GM21515 (cell line): Measurements from ENCODE around the gene TMEM243.
"Not testable (repeated sequence)": the region's sequence is repeated elsewhere in the genome, so short reads cannot be mapped to it uniquely, and the experiment has no call there.

Source experiments
- ATAC-seq: cut with Tn5 transposase; IDR thresholded peaks from one replicate; pipeline ENCODE4 v1.9.1; 2021; ENCODE audit not compliant: unreplicated experiment

TMEM243 gene, protein sequence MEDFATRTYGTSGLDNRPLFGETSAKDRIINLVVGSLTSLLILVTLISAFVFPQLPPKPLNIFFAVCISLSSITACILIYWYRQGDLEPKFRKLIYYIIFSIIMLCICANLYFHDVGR

DNA sequence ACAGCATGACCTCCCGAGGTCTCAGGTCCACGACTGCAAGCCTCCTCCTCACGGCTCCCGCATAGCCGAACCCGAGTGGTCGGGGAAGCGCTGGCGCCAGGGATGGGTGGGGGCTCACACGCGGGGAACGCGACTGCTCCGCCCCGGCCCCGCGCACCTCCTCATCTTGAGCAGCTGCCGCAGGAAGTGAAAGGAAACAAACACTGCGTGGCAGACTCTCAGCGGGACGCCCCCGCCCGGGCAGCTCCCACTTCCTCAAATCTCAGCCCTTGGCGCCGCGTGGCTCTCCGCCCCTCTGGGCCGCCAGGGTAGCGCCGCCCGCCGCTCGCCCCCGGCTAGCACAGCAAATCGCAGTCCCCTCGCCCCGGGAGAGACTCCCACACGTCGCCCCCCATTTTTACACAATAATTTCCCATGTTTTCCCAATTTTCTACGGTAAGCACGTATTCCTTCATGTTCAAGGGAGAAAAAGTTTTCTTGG lies at the start of gene TMEM243:
TSS of gene TMEM243 (minus strand) at position 188 of the 481 bp plus-strand sequence. CDS start 229 bp downstream, outside the sequence.
- peak; percentile 54 for ATAC-seq

DNA sequence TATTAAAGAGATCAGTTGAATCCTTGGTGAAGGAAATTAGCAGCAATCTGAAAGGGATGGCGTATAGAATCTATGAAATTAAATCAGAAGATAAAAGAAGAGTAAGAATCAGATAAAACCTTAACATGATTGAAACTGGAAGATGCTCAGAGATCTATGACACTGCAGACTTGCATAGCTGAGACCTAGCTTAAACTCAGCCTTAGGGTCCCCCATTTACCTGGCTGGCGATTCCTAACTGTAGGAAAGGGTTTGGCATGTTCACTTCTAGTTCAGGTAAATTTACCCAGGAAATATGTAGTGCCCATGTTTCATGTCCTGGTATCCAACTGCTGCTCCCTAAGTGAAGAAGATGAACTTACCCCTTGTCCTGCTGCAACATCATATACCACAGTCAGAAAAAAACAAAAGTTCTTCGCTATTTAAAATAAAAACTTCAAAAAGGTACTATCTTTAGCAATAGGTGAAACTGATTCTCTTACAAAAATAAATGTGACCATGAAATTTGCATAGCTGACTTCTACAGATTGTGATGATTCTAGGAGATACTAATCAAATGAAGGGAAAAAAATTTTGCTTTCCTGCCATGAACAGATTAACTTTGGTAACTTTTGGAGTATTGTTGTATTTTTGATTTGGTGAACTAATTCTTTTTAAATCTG lies 47.8 kb upstream of the TMEM243 start:
- peak; percentile 85 for ATAC-seq

DNA sequence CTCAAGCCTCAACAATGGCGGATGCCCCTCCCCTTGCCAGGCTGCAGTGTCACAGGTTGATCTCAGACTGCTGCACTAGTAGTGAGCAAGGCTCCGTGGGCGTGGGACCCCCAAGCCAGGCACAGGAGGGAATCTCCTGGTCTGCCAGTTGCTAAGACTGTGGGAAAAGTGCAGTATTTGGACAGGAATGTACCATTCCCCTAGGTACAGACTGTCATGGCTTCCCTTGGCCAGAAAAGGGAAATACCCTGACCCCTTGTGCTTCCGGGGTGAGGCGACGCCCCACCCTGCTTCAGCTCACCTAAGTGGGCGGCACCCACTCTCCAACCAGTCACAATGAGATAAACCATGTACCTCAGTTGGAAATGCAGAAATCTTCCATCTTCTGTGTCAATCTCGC lies 44.0 kb upstream of the TMEM243 start:
- ATAC-seq, result no peak

DNA sequence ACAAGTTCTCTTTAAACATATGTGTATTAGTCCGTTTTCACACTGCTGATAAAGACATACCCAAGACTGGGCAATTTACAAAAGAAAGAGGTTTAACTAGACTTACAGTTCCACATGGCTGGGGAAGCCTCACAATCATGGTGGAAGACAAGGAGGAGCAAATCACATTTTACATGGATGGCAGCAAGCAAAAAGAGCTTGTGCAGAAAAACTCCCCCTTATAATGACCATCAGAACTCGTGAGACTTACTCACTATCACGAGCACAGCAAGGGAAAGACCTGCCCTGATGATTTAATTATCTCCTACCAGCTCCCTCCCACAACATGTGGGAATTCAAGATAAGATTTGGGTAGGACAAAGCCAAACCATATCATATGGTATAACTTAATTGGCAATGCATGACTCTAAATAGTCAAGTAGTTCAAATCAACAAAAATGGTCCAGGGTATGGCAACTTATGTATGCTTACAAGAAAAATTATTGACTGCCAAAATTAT lies 34.1 kb upstream of the TMEM243 start:
- ATAC-seq, result no peak

DNA sequence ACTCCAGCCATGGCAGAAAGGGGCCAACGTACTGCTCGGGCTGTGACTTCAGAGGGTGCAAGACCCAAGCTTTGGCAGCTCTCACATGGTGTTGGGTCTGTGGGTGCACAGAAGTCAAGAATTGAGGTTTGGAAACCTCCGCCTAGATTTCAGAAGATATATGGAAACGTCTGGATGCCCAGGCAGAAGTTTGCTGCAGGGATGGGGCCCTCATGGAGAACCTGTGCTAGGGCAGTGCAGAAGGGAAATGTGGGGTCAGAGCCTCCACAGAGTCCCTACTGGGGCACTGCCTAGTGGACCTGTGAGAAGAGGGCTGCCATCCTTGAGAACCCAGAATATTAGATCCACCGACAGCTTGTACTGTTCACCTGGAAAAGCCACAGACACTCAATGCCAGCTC lies 26.1 kb upstream of the TMEM243 start:
- ATAC-seq, result not testable (repeated sequence)

DNA sequence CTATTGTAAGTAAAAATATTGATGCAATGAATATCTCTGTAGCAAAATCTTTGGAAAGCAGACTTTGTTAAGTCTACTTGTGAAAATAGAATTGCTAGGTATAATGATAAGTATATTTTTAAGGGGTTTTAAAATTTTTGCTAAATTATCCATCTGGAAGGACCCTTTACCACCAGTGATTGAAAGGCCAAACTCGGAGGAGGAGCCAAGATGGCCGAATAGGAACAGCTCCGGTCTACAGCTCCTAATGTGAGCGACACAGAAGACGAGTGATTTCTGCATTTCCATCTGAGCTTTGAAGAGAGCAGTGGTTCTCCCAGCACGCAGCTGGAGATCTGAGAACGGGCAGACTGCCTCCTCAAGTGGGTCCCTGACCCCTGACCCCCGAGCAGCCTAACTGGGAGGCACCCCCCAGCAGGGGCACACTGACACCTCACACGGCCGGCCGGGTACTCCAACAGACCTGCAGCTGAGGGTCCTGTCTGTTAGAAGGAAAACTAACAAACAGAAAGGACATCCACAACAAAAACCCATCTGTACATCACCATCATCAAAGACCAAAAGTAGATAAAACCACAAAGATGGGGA lies 19.0 kb upstream of the TMEM243 start:
- not testable (repeated sequence) for ATAC-seq

DNA sequence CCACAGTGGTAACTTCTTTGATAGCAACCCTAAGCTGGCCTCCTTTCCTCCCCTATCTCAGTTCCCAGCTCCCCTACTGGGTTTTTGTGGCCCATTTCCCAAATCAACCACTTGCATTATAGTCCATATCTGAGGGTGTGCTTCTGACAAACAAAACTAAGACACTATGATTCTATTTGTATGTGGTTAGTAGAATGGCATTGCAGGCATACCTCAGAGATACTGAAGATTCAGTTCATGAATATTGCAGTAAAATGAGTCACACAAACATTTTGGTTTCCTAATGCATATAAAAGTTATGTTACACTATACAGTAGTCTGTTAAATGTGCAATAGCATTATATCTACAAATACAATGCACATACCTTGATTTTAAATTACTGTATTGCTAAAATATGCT lies 15.4 kb upstream of the TMEM243 start:
- no peak for ATAC-seq

DNA sequence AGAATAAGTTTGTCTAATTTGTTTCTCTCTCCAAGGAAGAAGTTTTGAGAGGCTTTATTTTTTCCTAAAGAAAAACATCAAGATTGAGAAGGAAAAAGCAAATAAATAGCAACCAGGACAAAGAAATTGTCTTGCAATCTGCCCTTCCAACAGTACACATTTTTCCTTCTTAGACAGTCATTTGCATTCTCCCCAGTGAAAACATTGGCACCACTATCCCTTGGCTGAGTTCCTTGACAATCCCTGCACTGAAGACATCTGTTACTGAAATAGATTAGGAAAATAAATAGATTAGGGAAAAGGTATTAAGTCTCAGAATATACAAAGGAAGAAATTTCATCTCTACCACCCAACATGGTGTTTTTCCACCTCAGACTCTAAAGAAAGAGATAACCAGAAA lies 12.2 kb upstream of the TMEM243 start:
- no peak for ATAC-seq

DNA sequence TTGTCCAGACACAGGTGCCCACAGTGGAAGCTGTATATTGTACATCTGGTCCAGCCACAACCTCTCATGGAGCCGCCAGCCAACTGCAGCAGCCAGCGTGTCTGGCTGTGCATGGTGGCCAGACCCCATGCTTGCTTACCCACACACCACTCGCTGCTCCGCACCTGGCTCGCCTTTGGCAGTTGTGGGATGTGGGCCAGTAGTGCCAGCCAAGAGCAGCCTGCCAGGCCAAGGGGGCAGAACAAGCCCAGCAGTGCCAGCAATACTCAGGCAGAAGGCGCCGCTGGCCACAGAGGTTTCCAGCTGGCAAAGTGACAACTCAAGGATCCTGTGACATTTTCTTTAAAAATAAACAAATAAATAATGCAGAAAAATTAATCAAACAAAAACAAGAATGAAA lies 11.7 kb upstream of the TMEM243 start:
- ATAC-seq, result no peak

DNA sequence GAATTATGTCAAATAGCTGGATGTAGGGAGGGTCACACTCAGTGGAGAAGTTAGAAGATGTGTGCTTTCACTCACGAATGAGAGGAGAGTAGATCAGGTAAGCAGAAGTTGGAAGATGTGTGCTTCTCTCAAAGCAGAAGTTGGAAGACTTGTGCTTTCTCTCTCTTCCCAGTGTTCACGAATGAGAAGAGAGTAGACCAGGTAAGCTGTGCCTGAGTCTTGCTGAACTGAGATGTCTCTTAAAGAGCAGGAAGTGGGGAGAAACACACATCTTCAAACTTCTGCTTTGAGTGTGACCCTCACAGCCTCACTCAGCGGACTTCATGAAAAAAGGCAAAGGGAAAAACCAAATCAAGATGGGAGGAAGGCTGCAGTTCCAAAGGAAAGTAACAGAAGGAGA lies 7.0 kb upstream of the TMEM243 start:
- peak; percentile 59 for ATAC-seq

DNA sequence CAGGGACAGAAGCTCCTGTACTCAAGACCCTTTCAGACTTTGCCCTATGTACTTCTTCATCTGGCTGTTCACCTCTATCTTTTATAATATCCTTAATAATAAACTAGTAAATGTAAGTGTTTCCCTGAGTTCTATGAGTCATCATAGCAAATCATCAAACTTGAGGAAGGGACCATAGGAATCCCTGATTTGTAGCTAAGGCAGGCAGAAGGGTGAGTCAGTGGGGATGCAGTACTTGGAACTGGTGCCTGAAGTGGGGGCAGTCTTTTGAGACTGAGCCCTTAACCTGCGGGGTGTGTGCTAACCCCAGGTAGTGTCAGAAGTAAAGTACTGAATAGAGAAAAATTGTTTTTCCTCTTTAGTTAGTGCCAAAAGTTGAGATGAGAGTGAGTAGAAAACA lies 6.2 kb upstream of the TMEM243 start:
- ATAC-seq, result no peak

DNA sequence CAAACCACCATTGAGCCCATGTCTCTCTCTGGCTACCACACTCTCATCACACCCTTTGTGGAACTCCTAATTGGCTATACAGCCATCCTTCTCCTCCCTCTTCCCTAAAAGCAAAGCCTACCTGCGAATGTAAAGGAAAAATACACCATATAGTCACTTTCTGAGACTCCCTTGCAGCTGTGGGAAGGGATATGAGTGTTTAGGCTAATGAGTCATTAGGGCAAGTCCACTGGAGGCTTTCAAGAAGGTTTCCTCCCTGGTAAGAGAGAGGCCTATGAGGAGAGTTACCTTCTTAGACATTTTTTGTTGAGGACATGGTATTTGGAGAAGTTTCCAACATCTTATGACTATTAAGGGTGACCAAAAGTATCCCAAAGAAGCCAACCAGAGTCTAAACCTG lies 4.1 kb upstream of the TMEM243 start:
- ATAC-seq, result no peak

DNA sequence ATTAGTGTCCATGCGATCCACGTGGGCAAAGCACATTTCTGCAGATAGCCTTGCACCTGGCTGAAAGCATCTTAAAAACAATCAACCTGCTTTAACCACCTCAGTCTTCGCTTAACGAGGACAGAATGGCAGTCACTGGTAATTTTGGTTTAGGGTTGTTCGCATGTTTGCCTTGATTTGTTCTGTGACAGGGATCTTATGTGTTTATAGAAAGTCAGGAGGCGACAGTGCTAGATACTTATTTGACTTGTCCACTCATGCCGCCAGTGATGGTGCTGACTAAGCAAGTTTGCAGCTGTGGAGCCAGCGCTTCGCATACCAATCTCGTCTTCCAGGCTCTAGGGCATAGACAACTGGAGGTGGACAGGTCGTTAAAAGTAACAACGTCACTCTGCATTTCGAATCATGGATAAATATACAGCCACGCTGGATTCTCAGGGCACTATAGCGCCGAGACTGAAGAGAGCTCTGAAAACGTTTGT lies 1.2 kb upstream of the TMEM243 start:
- ATAC-seq, result no peak

DNA sequence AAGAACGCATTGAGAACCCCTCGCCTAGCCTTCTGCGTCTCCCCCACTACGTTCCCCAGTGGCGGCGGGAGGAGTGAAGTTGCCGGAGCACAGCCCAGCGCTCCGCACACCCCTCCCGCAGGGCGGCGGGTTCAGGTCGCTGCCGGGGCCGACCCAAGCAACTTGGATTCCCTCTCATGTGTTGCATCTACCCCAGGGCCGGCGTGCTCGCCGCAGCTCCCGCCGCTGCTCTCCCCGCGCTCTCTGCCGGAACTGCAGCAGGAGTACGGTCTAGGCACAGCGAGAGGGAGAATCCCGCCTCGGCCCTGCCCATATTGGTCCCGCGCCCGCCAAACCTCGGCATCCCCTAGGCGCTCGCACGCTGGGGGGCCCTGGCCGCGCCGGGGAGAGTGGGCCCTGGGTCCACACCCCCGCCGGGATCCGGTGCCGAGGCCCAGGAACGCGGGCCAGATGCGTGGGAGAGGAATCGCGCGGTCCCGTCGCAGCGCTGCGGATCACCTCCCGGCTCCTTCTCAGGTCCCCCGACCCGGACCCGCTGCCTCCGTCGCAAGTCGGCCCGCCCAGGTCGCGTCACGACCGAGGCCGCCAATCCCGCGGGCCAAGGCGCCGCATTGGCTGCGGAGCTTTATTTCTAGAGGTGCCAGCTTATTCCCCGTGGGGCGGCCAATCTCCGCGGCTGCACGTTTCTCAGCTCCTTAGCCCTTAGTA lies 648 bp upstream of the TMEM243 start:
- peak; percentile 37 for ATAC-seq

DNA sequence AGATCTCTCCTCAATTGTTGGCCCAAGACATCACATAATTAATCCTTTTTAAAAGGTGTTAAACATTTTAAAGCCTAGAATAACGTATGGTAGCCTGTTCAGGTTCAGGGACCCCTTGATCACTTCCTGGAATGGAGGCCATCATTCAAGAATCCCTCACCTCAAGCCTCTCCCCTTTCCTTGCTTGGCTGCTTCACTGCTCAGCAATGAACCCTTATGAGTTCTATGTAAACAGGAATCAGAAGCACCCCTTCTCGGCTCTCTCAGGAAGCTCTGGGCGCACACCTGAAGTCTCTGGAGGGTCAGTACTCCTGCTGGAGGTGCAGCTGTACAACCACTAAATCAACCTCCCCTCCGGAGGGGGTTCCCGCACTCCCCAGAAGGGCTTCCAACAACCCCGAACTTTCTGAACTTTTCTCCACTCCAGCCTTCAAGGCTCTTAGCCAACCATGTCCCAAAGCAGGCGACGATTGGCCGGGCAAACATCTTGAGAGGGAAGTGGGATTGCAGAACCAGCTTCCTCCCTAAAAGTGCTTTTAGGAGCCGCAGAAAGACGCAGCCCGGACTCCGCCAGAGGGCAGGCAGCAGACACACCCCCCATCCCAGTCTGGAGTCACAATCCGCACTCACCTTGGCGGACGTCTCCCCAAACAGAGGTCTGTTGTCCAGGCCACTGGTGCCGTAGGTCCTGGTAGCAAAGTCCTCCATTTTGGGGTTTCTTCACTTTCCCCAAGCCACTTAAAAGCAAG lies 562 bp downstream of the TMEM243 start:
- ATAC-seq, result peak; percentile 20

DNA sequence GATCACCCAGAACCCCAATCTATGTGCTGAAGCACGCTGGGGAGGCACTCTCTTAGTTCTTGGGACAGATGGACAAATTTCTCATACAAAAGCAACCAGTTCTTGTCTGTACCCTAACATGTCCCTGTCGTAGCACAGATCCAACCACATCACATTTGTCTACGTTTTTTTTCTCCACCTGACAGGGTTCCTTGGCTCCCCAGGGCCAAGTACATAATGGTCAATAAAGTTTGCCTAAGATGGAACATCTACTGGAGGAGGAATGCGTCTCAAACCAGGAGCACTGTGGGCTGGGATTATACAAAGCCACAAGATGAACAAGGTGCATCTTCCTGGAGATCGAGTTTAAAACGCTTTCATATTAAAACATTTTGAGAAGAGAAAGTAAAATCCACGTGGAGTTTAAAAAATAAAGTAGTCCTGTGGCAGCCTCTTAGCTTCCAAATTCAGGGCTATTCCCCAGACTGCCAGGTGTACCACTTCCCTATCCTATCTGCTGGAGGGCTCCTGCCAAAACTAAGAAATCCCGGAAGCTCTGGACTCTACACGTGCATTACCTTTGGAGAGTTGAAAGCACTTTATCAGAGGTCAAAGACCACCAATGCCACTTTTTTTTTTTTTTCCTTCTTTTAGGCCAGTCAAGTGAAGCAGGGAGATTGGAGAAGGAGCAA lies 1.4 kb downstream of the TMEM243 start:
- ATAC-seq, result no peak

DNA sequence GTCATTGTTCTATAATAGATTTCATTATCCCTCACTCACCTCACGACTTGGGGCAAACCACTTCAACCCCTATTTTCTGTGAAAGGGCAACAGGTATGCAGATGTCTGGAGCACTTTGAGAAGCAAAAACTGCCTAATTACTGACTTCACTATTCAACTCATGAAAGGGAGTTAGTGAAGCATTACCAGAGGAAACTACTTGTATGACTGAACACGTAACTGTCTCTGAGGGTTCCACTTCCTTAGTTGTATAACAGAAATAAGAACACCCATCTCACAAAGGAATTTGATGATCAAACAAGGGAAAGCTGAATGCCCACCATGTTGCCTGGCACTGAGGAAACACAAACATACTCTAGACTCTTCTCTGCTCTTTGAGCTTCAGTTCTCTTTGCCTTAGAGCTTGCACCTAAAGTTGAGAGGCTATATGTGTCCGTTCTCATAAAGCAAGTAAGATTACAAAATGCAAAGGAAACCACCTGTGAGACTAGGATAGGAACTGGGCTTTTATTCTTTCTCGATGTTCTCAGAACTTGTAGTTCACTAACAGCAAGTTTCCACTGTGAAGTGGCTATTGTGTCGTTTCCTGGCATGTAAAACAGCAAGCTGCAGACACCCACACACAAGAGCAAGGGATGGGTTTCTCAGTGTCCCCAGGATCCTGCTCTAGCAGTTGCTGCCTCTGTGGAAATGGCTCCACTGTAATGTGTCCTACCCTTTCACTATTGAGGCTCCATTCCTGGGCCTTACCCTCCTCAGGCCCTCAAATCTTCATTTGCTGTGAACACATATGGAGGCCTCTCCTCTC lies 2.6 kb downstream of the TMEM243 start:
- ATAC-seq, result peak; percentile 48

DNA sequence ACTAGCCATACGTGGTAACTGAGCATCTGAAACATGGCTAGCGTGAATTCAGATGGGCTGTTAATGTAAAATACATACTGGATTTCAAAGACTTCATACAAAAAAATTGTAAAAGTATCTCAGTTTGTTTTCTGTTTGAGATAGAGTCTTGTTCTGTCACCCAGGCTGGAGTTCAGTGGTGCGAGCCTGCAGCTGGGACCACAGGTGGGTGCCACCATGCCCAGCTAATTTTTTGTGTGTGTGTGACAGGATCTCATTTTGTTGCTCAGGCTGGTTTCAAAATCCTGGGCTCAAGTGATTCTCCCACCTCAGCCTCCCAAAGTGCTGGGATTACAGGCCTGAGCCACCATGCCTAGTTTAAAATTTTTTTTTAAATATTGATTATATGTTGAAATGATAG lies 4.5 kb downstream of the TMEM243 start:
- ATAC-seq, result no peak

DNA sequence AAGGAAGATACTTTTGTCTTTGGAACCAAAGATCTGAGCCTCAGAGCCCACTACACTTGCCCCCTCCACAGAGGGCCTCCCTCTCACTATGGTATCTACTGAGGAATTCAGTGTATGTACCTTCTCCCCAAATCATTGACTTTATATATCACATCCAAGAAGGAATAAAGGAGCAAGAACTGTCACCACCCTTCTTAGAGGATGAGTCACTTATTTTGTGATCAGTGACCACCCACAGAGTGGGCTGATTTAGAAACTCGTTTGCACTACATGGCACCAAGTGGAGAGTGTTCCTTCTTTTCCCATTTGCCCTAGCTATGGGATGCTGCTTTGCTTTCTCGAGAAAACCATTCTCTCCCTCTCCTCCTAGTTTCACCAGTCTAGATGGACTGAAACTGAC lies 5.7 kb downstream of the TMEM243 start:
- no peak for ATAC-seq

DNA sequence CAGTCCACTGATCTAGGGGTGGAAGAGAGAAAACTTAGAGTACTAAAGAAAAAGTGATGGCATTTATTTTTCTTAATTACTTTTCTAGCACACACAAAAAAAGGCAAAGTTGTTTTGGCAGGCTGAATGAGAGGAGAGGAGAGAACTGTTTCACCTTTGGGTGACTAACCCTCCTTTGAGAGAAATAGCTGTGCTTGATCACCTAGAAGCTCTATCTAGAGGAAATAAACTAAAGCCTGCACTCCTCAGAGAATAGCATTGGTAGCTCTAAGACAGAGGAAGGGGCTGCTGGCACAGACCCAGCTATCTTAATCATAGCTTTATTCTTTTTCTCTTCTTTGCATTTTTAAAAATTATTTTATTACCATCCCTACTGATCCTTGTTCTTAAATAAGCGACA lies 6.3 kb downstream of the TMEM243 start:
- no peak for ATAC-seq
